Esophagus squamous epithelium (tissue), 5 donors: Measurements from ENCODE around the gene PNN. TPM values are rescaled to one million over a fixed set of nuclear protein-coding genes. Genes with fewer than 3 reads are reported as not detected.
"Not testable (repeated sequence)": the region's sequence is repeated elsewhere in the genome, so short reads cannot be mapped to it uniquely, and the experiment has no call there.

Experiments
- DNase-seq: peaks from one replicate; lab custom pipeline; 2025; lab: John Stamatoyannopoulos, UW
- H3K27ac ChIP-seq, 4 donors: fragments of 200-600 bp; sonication (generic); one replicate each; pipeline ENCODE4 v1.5.1; 2016 to 2019; ENCODE audit warnings: mild to moderate bottlenecking in 1 of 4
- H3K27me3 ChIP-seq, 4 donors: fragments of 200-600 bp; sonication (generic); 1 replicate in 3 of 4; 2 replicates in 1 of 4; pipeline versions ENCODE4 v1.5.1 to v1.6.0; 2017 to 2021; ENCODE audit warnings: antibody characterized with exemption in 1 of 4
- H3K36me3 ChIP-seq, 3 donors: fragments of 200-600 bp; sonication (generic); one replicate each; pipeline ENCODE4 v1.5.1; 2016 to 2019
- H3K4me1 ChIP-seq, 3 donors: fragments of 200-600 bp; sonication (generic); one replicate each; pipeline ENCODE4 v1.5.1; 2017 to 2019
- H3K4me3 ChIP-seq, 4 donors: fragments of 200-600 bp; sonication (generic); 1 replicate in 3 of 4; 2 replicates in 1 of 4; pipeline ENCODE4 v1.5.1; 2016 to 2019; ENCODE audit warnings: mild to moderate bottlenecking in 2 of 4, moderate library complexity in 1 of 4
- H3K9me3 ChIP-seq, 3 donors: fragments of 200-600 bp; sonication (generic); one replicate each; pipeline ENCODE4 v1.5.1; 2016 to 2019
- CTCF ChIP-seq, 6 experiments: fragments of 450-650 bp in 4 of 6; fragments of 200-600 bp in 2 of 6; sonication (generic) in 2 of 6; IDR thresholded peaks; one replicate each; pipeline ENCODE4 v1.5.1; 2016 to 2019; ENCODE audit warnings: antibody characterized with exemption in 6 of 6, mild to moderate bottlenecking in 4 of 6, moderate library complexity in 4 of 6
- WGBS, 2 donors: methylation state at CpG; one replicate each; pipeline ENCODE4 v1.1.5; 2018; 5-methylcytosine and 5-hydroxymethylcytosine counted together
- intact Hi-C: fragments of 100-400 bp; cut with DNase I; formaldehyde crosslinking; loops from one replicate; pipeline ENCODE4 v1.15.0; 2022
- total RNA-seq, 4 donors: library from RNA; depleted of rRNA; stranded (reverse); fragments of >200 nt; gene quantifications; one replicate each; pipeline ENCODE4 v1.1.0, GENCODE V29; 2016
- donor health status: DM: yes; HTN: yes; CAD: no.

Gene PNN
- total RNA-seq, 4 donors from 2014 or later, result 16.7 to 43.9 (median 24.8) TPM

- H3K36me3 ChIP-seq, intact Hi-C loops, H3K4me1 ChIP-seq, H3K4me3 ChIP-seq, H3K9me3 ChIP-seq, DNase-seq, H3K27ac ChIP-seq, H3K27me3 ChIP-seq: not testable (repeated sequence)
- TF ChIP-seq CTCF (IDR thresholded peaks at IDR 0.05), result peak in 3 of 6 experiments; percentile 22 to 25 (median 23)
- WGBS, 2 donors, result 89 to 91% methylated on average over 10 to 11 of the region's 11 CpGs
Measured at GRCh38 chr14:39231751-39232553, 56.9 kb downstream of the PNN start.

Other genes starting within 250 kb of the PNN start
- 10 to 100 TPM; 25.1 to 52.5 (median 42.2) TPM for gene SEC23A, start 72.0 kb upstream of the PNN start, total RNA-seq
- gene GEMIN2, start 60.9 kb upstream of the PNN start, total RNA-seq, result 10 to 100 TPM in 3 of 4 donors, 1 to 10 TPM in 1; 9.7 to 19.8 (median 19.0) TPM
- 10 to 100 TPM; 16.6 to 24.2 (median 23.6) TPM for gene TRAPPC6B, start 4.9 kb upstream of the PNN start, total RNA-seq
- 10 to 100 TPM; 33.3 to 50.7 (median 38.7) TPM for gene MIA2, start 58.7 kb downstream of the PNN start, total RNA-seq